Activated CD4-positive, alpha-beta T cell treated with anti-CD3 and anti-CD28 coated beads, Interleukin-2, amount 10 ng/mL, durations not matched to agents 7 days and 5 days (primary cell): ENCODE results near the gene STX11. TPM values are rescaled to one million over a fixed set of nuclear protein-coding genes. Genes with fewer than 3 reads are reported as not detected.

Experiments
- CTCF ChIA-PET: fragments of 350-600 bp; sonication (Branson Sonifier 250); formaldehyde crosslinking; loops from one replicate; lab custom pipeline; 2021; ENCODE audit warnings: antibody characterized with exemption; lab: Charles Lee
- POLR2A ChIA-PET: fragments of 350-600 bp; sonication (Branson Sonifier 250); formaldehyde crosslinking; loops from one replicate; lab custom pipeline; 2021; ENCODE audit warnings: antibody characterized with exemption; lab: Charles Lee
- DNase-seq: peaks from one replicate; pipeline ENCODE4 v3.0.0-alpha.2; 2020
- H3K27ac Mint-ChIP-seq: one replicate; pipeline ENCODE4 v1.8.0; 2021; ENCODE audit warnings: mild to moderate bottlenecking, moderate library complexity, mixed read lengths
- H3K27me3 Mint-ChIP-seq: one replicate; pipeline ENCODE4 v1.8.0; 2021; ENCODE audit warnings: mixed read lengths
- H3K36me3 Mint-ChIP-seq: one replicate; pipeline ENCODE4 v1.8.0; 2021; ENCODE audit warnings: low read depth, mixed read lengths
- H3K4me1 Mint-ChIP-seq: one replicate; pipeline ENCODE4 v1.8.0; 2021; ENCODE audit warnings: mixed read lengths
- H3K4me3 Mint-ChIP-seq: one replicate; pipeline ENCODE4 v1.8.0; 2021; ENCODE audit warnings: mild to moderate bottlenecking, moderate library complexity, mixed read lengths
- H3K9me3 Mint-ChIP-seq: one replicate; pipeline ENCODE4 v1.8.0; 2021; ENCODE audit warnings: mixed read lengths
- total RNA-seq, 2 experiments: library from RNA; stranded (reverse); gene quantifications; one replicate each; pipeline ENCODE4 v1.2.3, GENCODE V29; 2021

STX11 gene
- total RNA-seq, 2 experiments from 2014 or later: 13.7 to 14.5 TPM

- Mint-ChIP-seq H3K27ac (no peak overlapping the region), H3K9me3 (no peaks in the 10 kb centered on the region), H3K4me1 (peaks cover 38% of the 10 kb centered on the region), H3K4me3 (no peak overlapping the region), H3K27me3 (peaks cover 2% of the 10 kb centered on the region), H3K36me3 (peaks cover 2% of the 10 kb centered on the region)
- ChIA-PET CTCF (no interaction called here), POLR2A (no interaction called here)
- DNase-seq: no peak
Measured at GRCh38 chr6:144220031-144220790, 69.9 kb downstream of the STX11 start.

DNA sequence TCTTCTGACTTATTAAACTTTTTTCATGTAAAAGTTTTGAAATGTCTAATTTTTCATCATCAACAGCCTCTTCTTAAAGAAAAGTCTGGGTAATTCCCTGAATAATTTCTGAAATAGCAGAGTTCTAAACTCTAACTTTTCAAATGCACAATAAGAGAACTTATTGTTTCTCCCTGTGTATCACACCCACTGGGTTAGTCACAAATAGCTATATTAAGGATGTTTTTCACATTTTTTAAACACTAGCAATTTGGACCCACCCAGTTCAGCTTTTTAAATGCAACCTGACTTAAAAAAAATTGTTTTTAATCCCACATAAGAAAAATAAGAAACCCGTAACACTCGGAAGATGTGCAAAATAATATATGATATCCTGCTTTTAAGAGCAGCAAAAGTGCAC lies 73.4 kb downstream of the STX11 start:
- ChIA-PET POLR2A (no interaction called here), CTCF (interaction anchor here (0.6 to 1.0 kb wide), 2 partner anchors 59 to 85 kb away, joined by 3 read pairs; no protein-coding TSS in a partner anchor)
- Mint-ChIP-seq H3K9me3 (no peaks in the 10 kb centered on the region), H3K36me3 (no peaks in the 10 kb centered on the region), H3K4me3 (no peak overlapping the region), H3K27ac (no peak overlapping the region), H3K4me1 (peaks cover 7% of the 10 kb centered on the region), H3K27me3 (peaks cover 5% of the 10 kb centered on the region)
- DNase-seq: no peak

GRCh38 chr6:144231721-144232120 lies 81.4 kb downstream of the STX11 start:
- Mint-ChIP-seq H3K27me3 (peaks cover 4% of the 10 kb centered on the region), H3K36me3 (no peaks in the 10 kb centered on the region), H3K27ac (no peak overlapping the region), H3K4me1 (no peaks in the 10 kb centered on the region), H3K4me3 (no peak overlapping the region), H3K9me3 (no peaks in the 10 kb centered on the region)
- no peak for DNase-seq
- POLR2A ChIA-PET: no interaction called here
- CTCF ChIA-PET: interaction anchor here (1.1 kb wide), 1 partner anchor 15 kb away, joined by 3 read pairs; no protein-coding TSS in a partner anchor

GRCh38 chr6:144232176-144232831 lies 82.0 kb downstream of the STX11 start:
- Mint-ChIP-seq H3K9me3 (no peaks in the 10 kb centered on the region), H3K36me3 (no peaks in the 10 kb centered on the region), H3K27ac (no peak overlapping the region), H3K4me1 (no peaks in the 10 kb centered on the region), H3K4me3 (no peak overlapping the region), H3K27me3 (peaks cover 1% of the 10 kb centered on the region)
- POLR2A ChIA-PET: no interaction called here
- no peak for DNase-seq
- CTCF ChIA-PET: interaction anchor here (1.1 to 1.3 kb wide), 2 partner anchors 8 to 16 kb away, joined by 3 read pairs; no protein-coding TSS in a partner anchor

DNA sequence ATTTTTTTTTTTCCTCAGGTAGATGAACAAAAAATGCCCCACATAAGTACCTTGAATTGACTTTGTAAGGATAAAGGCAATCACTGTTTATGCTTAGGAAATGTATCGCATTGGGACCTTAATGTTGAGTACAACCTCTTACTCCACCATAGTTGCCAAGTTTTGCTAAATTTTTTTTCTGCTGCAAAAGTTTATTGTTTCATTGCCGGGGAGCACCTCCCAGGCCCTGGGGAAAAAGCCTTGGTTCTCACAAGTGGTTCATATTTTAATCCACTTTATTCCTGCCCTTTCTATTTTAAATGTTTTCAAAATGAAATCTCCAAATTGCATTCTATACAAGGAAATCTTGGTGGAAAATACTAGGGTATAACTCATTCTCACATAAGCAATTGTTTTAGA lies 82.5 kb downstream of the STX11 start:
- POLR2A ChIA-PET: no interaction called here
- no peaks in the 10 kb centered on the region for H3K9me3 Mint-ChIP-seq
- H3K4me1 Mint-ChIP-seq: no peaks in the 10 kb centered on the region
- H3K36me3 Mint-ChIP-seq: no peaks in the 10 kb centered on the region
- CTCF ChIA-PET: interaction anchor here (1.1 to 1.3 kb wide), 2 partner anchors 9 to 16 kb away, joined by 3 read pairs; no protein-coding TSS in a partner anchor
- DNase-seq: no peak
- no peak overlapping the region for H3K4me3 Mint-ChIP-seq
- no peak overlapping the region for H3K27ac Mint-ChIP-seq
- H3K27me3 Mint-ChIP-seq: no peaks in the 10 kb centered on the region

GRCh38 chr6:144234399-144234798 lies 84.1 kb downstream of the STX11 start:
- no peaks in the 10 kb centered on the region for H3K9me3 Mint-ChIP-seq
- POLR2A ChIA-PET: no interaction called here
- H3K4me1 Mint-ChIP-seq: no peaks in the 10 kb centered on the region
- no peak overlapping the region for H3K27ac Mint-ChIP-seq
- no peak for DNase-seq
- no peaks in the 10 kb centered on the region for H3K27me3 Mint-ChIP-seq
- CTCF ChIA-PET: no interaction called here
- H3K36me3 Mint-ChIP-seq: no peaks in the 10 kb centered on the region
- no peak overlapping the region for H3K4me3 Mint-ChIP-seq

DNA sequence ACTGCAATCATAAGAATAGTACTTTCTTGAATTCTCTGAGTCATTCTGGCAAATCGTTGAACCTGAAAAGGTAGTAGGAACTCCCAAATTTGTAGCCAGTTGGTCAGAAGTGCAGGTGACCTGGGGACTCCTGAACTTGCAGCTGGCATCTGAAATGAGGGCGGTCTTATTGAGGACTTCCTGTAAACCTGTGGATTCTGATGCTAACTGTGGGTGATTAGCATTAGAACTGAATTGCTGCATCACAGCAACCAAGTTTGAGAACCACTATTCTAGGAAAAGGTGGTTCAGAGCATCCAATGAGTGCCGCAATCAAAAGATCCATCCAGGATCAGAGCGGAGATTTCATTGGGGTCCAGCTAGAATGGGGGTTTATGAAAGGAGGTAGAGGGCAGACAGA lies 84.6 kb downstream of the STX11 start:
- H3K27ac Mint-ChIP-seq: no peak overlapping the region
- no peak overlapping the region for H3K4me3 Mint-ChIP-seq
- ChIA-PET POLR2A (no interaction called here), CTCF (no interaction called here)
- H3K36me3 Mint-ChIP-seq: no peaks in the 10 kb centered on the region
- no peaks in the 10 kb centered on the region for H3K9me3 Mint-ChIP-seq
- DNase-seq: no peak
- H3K4me1 Mint-ChIP-seq: no peaks in the 10 kb centered on the region
- H3K27me3 Mint-ChIP-seq: peaks cover under 1% of the 10 kb centered on the region

Other genes starting within 250 kb of the STX11 start
- gene PLAGL1, start 142.3 kb upstream of the STX11 start, total RNA-seq: 1 to 10 TPM; 4.5 to 5.7 TPM
- 100 to 1,000 TPM; 138 to 141 TPM for gene SF3B5, start 54.9 kb upstream of the STX11 start, total RNA-seq
- gene UTRN, start 134.8 kb downstream of the STX11 start, total RNA-seq: 100 to 1,000 TPM; 134 to 143 TPM